ENCODE measurements around the gene PLPP4.

PLPP4 gene

GRCh38 chr10:120466006-120466405, 9.0 kb downstream of the PLPP4 start:
- Mint-ChIP-seq H3K27me3 (no peaks in the 10 kb centered on the region), H3K36me3 (ENCODE audit: low read depth) (no peaks in the 10 kb centered on the region), H3K4me3 (no peak overlapping the region), H3K9me3 (no peaks in the 10 kb centered on the region), H3K27ac (no peak overlapping the region), H3K4me1 (ENCODE audit: low read depth) (no peaks in the 10 kb centered on the region)
- DNase-seq, result no peak

- Mint-ChIP-seq H3K9me3 (peaks cover 8% of the 10 kb centered on the region), H3K27ac (no peak overlapping the region), H3K36me3 (ENCODE audit: low read depth) (no peaks in the 10 kb centered on the region), H3K4me3 (no peak overlapping the region), H3K4me1 (ENCODE audit: low read depth) (no peaks in the 10 kb centered on the region), H3K27me3 (no peaks in the 10 kb centered on the region)
- DNase-seq, result no peak
These were observed 16.6 kb downstream of the PLPP4 start for GRCh38 chr10:120473593-120473992.

- H3K36me3 Mint-ChIP-seq (ENCODE audit: low read depth), result no peaks in the 10 kb centered on the region
- no peak for DNase-seq
- H3K4me3 Mint-ChIP-seq, result no peak overlapping the region
- no peaks in the 10 kb centered on the region for H3K4me1 Mint-ChIP-seq (ENCODE audit: low read depth)
- peaks cover 8% of the 10 kb centered on the region for H3K9me3 Mint-ChIP-seq
- H3K27me3 Mint-ChIP-seq, result peaks cover 4% of the 10 kb centered on the region
- no peak overlapping the region for H3K27ac Mint-ChIP-seq
These were observed 17.9 kb downstream of the PLPP4 start for GRCh38 chr10:120474956-120475355.

GRCh38 chr10:120475844-120476791, 19.1 kb downstream of the PLPP4 start:
- Mint-ChIP-seq H3K4me3 (no peak overlapping the region), H3K4me1 (ENCODE audit: low read depth) (no peaks in the 10 kb centered on the region), H3K9me3 (peaks cover 8% of the 10 kb centered on the region), H3K27me3 (peaks cover 4% of the 10 kb centered on the region), H3K36me3 (ENCODE audit: low read depth) (no peaks in the 10 kb centered on the region), H3K27ac (no peak overlapping the region)
- DNase-seq, result no peak

- Mint-ChIP-seq H3K36me3 (ENCODE audit: low read depth) (no peaks in the 10 kb centered on the region), H3K4me3 (no peak overlapping the region), H3K4me1 (ENCODE audit: low read depth) (no peaks in the 10 kb centered on the region), H3K9me3 (peaks cover 11% of the 10 kb centered on the region), H3K27me3 (peaks cover 4% of the 10 kb centered on the region), H3K27ac (no peak overlapping the region)
- DNase-seq, result no peak
These were observed 20.2 kb downstream of the PLPP4 start for GRCh38 chr10:120477021-120477742.

- Mint-ChIP-seq H3K4me3 (no peak overlapping the region), H3K27me3 (peaks cover 4% of the 10 kb centered on the region), H3K4me1 (ENCODE audit: low read depth) (no peaks in the 10 kb centered on the region), H3K27ac (no peak overlapping the region), H3K36me3 (ENCODE audit: low read depth) (no peaks in the 10 kb centered on the region), H3K9me3 (peaks cover 9% of the 10 kb centered on the region)
- no peak for DNase-seq
These were observed 20.7 kb downstream of the PLPP4 start for GRCh38 chr10:120477743-120478141.

GRCh38 chr10:120478386-120478785, 21.4 kb downstream of the PLPP4 start:
- Mint-ChIP-seq H3K27ac (no peak overlapping the region), H3K4me1 (ENCODE audit: low read depth) (no peaks in the 10 kb centered on the region), H3K4me3 (no peak overlapping the region), H3K9me3 (peaks cover 8% of the 10 kb centered on the region), H3K36me3 (ENCODE audit: low read depth) (no peaks in the 10 kb centered on the region), H3K27me3 (peaks cover 4% of the 10 kb centered on the region)
- DNase-seq, result no peak

GRCh38 chr10:120479506-120479905, 22.5 kb downstream of the PLPP4 start:
- no peak overlapping the region for H3K4me3 Mint-ChIP-seq
- H3K9me3 Mint-ChIP-seq, result peaks cover 8% of the 10 kb centered on the region
- H3K36me3 Mint-ChIP-seq (ENCODE audit: low read depth), result no peaks in the 10 kb centered on the region

GRCh38 chr10:120480065-120480600, 23.1 kb downstream of the PLPP4 start:
- H3K27me3 Mint-ChIP-seq, result peaks cover 4% of the 10 kb centered on the region
- no peaks in the 10 kb centered on the region for H3K4me1 Mint-ChIP-seq (ENCODE audit: low read depth)
- no peak overlapping the region for H3K4me3 Mint-ChIP-seq
- peaks cover 8% of the 10 kb centered on the region for H3K9me3 Mint-ChIP-seq
- no peak for DNase-seq
- H3K36me3 Mint-ChIP-seq (ENCODE audit: low read depth), result no peaks in the 10 kb centered on the region
- no peak overlapping the region for H3K27ac Mint-ChIP-seq

More at GRCh38 chr10:120479506-120479905, 22.5 kb downstream of the PLPP4 start:
- Mint-ChIP-seq H3K27me3 (peaks cover 4% of the 10 kb centered on the region), H3K27ac (no peak overlapping the region), H3K4me1 (ENCODE audit: low read depth) (no peaks in the 10 kb centered on the region)
- DNase-seq, result no peak

- H3K27ac Mint-ChIP-seq, result no peak overlapping the region
- H3K36me3 Mint-ChIP-seq (ENCODE audit: low read depth), result no peaks in the 10 kb centered on the region
- peaks cover 4% of the 10 kb centered on the region for H3K27me3 Mint-ChIP-seq
- H3K4me3 Mint-ChIP-seq, result no peak overlapping the region
- DNase-seq, result no peak
- H3K4me1 Mint-ChIP-seq (ENCODE audit: low read depth), result no peaks in the 10 kb centered on the region
- H3K9me3 Mint-ChIP-seq, result peaks cover 8% of the 10 kb centered on the region
These were observed 23.8 kb downstream of the PLPP4 start for GRCh38 chr10:120480848-120481247.

GRCh38 chr10:120483006-120483405, 26.0 kb downstream of the PLPP4 start:
- no peaks in the 10 kb centered on the region for H3K36me3 Mint-ChIP-seq (ENCODE audit: low read depth)
- H3K4me1 Mint-ChIP-seq (ENCODE audit: low read depth), result no peaks in the 10 kb centered on the region
- no peak overlapping the region for H3K27ac Mint-ChIP-seq
- H3K27me3 Mint-ChIP-seq, result peaks cover 4% of the 10 kb centered on the region
- no peak for DNase-seq
- no peak overlapping the region for H3K4me3 Mint-ChIP-seq
- peaks cover 8% of the 10 kb centered on the region for H3K9me3 Mint-ChIP-seq

- Mint-ChIP-seq H3K36me3 (ENCODE audit: low read depth) (no peaks in the 10 kb centered on the region), H3K27me3 (peaks cover 4% of the 10 kb centered on the region), H3K4me1 (ENCODE audit: low read depth) (no peaks in the 10 kb centered on the region), H3K4me3 (no peak overlapping the region), H3K9me3 (peaks cover 8% of the 10 kb centered on the region), H3K27ac (no peak overlapping the region)
- DNase-seq, result no peak
These were observed 26.7 kb downstream of the PLPP4 start for GRCh38 chr10:120483651-120484301.

- no peak overlapping the region for H3K27ac Mint-ChIP-seq
- DNase-seq, result no peak
- no peak overlapping the region for H3K4me3 Mint-ChIP-seq
- no peaks in the 10 kb centered on the region for H3K27me3 Mint-ChIP-seq
- H3K9me3 Mint-ChIP-seq, result peaks cover 8% of the 10 kb centered on the region
- no peaks in the 10 kb centered on the region for H3K36me3 Mint-ChIP-seq (ENCODE audit: low read depth)
- no peaks in the 10 kb centered on the region for H3K4me1 Mint-ChIP-seq (ENCODE audit: low read depth)
These were observed 28.9 kb downstream of the PLPP4 start for GRCh38 chr10:120485946-120486345.

- H3K36me3 Mint-ChIP-seq (ENCODE audit: low read depth), result no peaks in the 10 kb centered on the region
- no peaks in the 10 kb centered on the region for H3K4me1 Mint-ChIP-seq (ENCODE audit: low read depth)
These were observed 29.7 kb downstream of the PLPP4 start for GRCh38 chr10:120486671-120487205.

More at GRCh38 chr10:120486671-120487205, 29.7 kb downstream of the PLPP4 start:
- Mint-ChIP-seq H3K9me3 (peaks cover 8% of the 10 kb centered on the region), H3K27me3 (no peaks in the 10 kb centered on the region), H3K4me3 (no peak overlapping the region), H3K27ac (no peak overlapping the region)
- no peak for DNase-seq

All from activated T-cell treated with anti-CD3 and anti-CD28 coated beads, Interleukin-2, amount 50 U/mL, for 24 hours (primary cell).